Activated CD8-positive, alpha-beta T cell treated with anti-CD3 and anti-CD28 coated beads, Interleukin-2, amount 10 ng/mL, durations not matched to agents 7 days and 5 days (primary cell): Measurements from ENCODE around the gene CTNS. TPM values are rescaled to one million over a fixed set of nuclear protein-coding genes. Genes with fewer than 3 reads are reported as not detected.
"Not testable (repeated sequence)": the region's sequence is repeated elsewhere in the genome, so short reads cannot be mapped to it uniquely, and the experiment has no call there.

Source experiments
- ATAC-seq: fragments of 150-1000 bp; cut with Tn5 transposase; one replicate; pipeline ENCODE4 v1.10.0; 2021; ENCODE audit warnings: moderate library complexity
- CTCF ChIA-PET: fragments of 350-600 bp; sonication (Branson Sonifier 250); formaldehyde crosslinking; loops from one replicate; lab custom pipeline; 2021; ENCODE audit warnings: antibody characterized with exemption; lab: Charles Lee
- POLR2A ChIA-PET: fragments of 350-600 bp; sonication (Branson Sonifier 250); formaldehyde crosslinking; loops from one replicate; lab custom pipeline; 2021; ENCODE audit warnings: antibody characterized with exemption; lab: Charles Lee
- DNase-seq: peaks from one replicate; pipeline ENCODE4 v3.0.0-alpha.2; 2020
- H3K27ac Mint-ChIP-seq: one replicate; pipeline ENCODE4 v1.8.0; 2021; ENCODE audit warnings: mild to moderate bottlenecking, mixed read lengths
- H3K27me3 Mint-ChIP-seq: one replicate; pipeline ENCODE4 v1.8.0; 2021; ENCODE audit warnings: low read depth, mixed read lengths
- H3K36me3 Mint-ChIP-seq: one replicate; pipeline ENCODE4 v1.8.0; 2021; ENCODE audit warnings: low read depth, mixed read lengths
- H3K4me1 Mint-ChIP-seq: one replicate; pipeline ENCODE4 v1.8.0; 2021; ENCODE audit warnings: low read depth, mixed read lengths
- H3K4me3 Mint-ChIP-seq: one replicate; pipeline ENCODE4 v1.8.0; 2021; ENCODE audit warnings: mild to moderate bottlenecking, mixed read lengths
- H3K9me3 Mint-ChIP-seq: one replicate; pipeline ENCODE4 v1.8.0; 2022; ENCODE audit warnings: mixed read lengths; ENCODE audit not compliant: insufficient read depth
- total RNA-seq, 2 experiments: library from RNA; stranded (reverse); gene quantifications; one replicate each; pipeline ENCODE4 v1.2.3, GENCODE V29; 2021

Gene CTNS
- total RNA-seq, 2 experiments from 2014 or later, result 7.7 to 9.7 TPM

GRCh38 chr17:3704931-3705717, 68.6 kb downstream of the CTNS start:
- DNase-seq, result no peak
- Mint-ChIP-seq H3K36me3 (peaks cover 12% of the 10 kb centered on the region), H3K4me1 (peaks cover 20% of the 10 kb centered on the region), H3K27me3 (no peaks in the 10 kb centered on the region), H3K4me3 (no peak overlapping the region), H3K9me3 (peaks cover 3% of the 10 kb centered on the region), H3K27ac (no peak overlapping the region)
- ChIA-PET POLR2A (interaction anchor here (1.1 kb wide), 1 partner anchor 19 kb away, joined by 4 read pairs; the partner anchor contains the start of gene HASPIN), CTCF (no interaction called here)
- no peak for ATAC-seq

- peaks cover 24% of the 10 kb centered on the region for H3K4me1 Mint-ChIP-seq
- ATAC-seq, CTCF ChIA-PET, H3K9me3 Mint-ChIP-seq, DNase-seq, H3K4me3 Mint-ChIP-seq, H3K27ac Mint-ChIP-seq, H3K27me3 Mint-ChIP-seq: not testable (repeated sequence)
- POLR2A ChIA-PET, result interaction anchor here (1.1 kb wide), 1 partner anchor 18 kb away, joined by 4 read pairs; the partner anchor contains the start of gene HASPIN
- peaks cover 12% of the 10 kb centered on the region for H3K36me3 Mint-ChIP-seq
Measured at GRCh38 chr17:3705718-3705984, 69.1 kb downstream of the CTNS start.

- Mint-ChIP-seq H3K36me3 (peaks cover 18% of the 10 kb centered on the region), H3K27me3 (no peaks in the 10 kb centered on the region), H3K27ac (peak overlapping the region; percentile 18), H3K9me3 (no peaks in the 10 kb centered on the region), H3K4me3 (no peak overlapping the region), H3K4me1 (peaks cover 47% of the 10 kb centered on the region)
- ChIA-PET CTCF (interaction anchor here (1.0 to 1.1 kb wide), 2 partner anchors 12 to 30 kb away, joined by 3 to 5 read pairs; no protein-coding TSS in a partner anchor), POLR2A (no interaction called here)
- ATAC-seq (no peak), DNase-seq (no peak)
Measured at GRCh38 chr17:3708366-3708765, 71.8 kb downstream of the CTNS start.

- peak; percentile 99 for ATAC-seq
Measured at GRCh38 chr17:3710951-3711383, 74.4 kb downstream of the CTNS start.

More at GRCh38 chr17:3710951-3711383, 74.4 kb downstream of the CTNS start:
- H3K27me3 Mint-ChIP-seq, result no peaks in the 10 kb centered on the region
- peak; percentile 87 for DNase-seq
- ChIA-PET POLR2A (interaction anchor here (0.6 to 3.7 kb wide), 6 partner anchors 8 to 1395 kb away, joined by 3 to 31 read pairs (median 4); partner anchors contain the start of genes CTNS, HASPIN and P2RX5), CTCF (interaction anchor here (0.8 to 2.2 kb wide), 11 partner anchors 10 to 203 kb away, joined by 3 to 14 read pairs (median 5); partner anchors contain the start of genes HASPIN and P2RX5)
- no peaks in the 10 kb centered on the region for H3K9me3 Mint-ChIP-seq
- H3K4me3 Mint-ChIP-seq, result peak overlapping the region; percentile 37
- peaks cover 35% of the 10 kb centered on the region for H3K36me3 Mint-ChIP-seq
- H3K27ac Mint-ChIP-seq, result peak overlapping the region; percentile 85
- peaks cover 53% of the 10 kb centered on the region for H3K4me1 Mint-ChIP-seq

Other genes with a start within 250 kb of the CTNS start
- not detected for gene OR1E1, start 238.3 kb upstream of the CTNS start, total RNA-seq
- not detected for gene OR3A3, start 225.4 kb upstream of the CTNS start, total RNA-seq
- gene OR1E2, start 202.9 kb upstream of the CTNS start, total RNA-seq, result not detected
- gene SPATA22, start 164.9 kb upstream of the CTNS start, total RNA-seq, result not detected
- not detected for gene ASPA, start 160.8 kb upstream of the CTNS start, total RNA-seq
- under 1 TPM; 0.31 to 0.37 TPM for gene TRPV3, start 78.9 kb upstream of the CTNS start, total RNA-seq
- gene TRPV1, start 27.3 kb upstream of the CTNS start, total RNA-seq, result 1 to 10 TPM; 4.2 to 4.3 TPM
- 10 to 100 TPM; 12.0 to 12.5 TPM for gene SHPK, start 510 bp upstream of the CTNS start, total RNA-seq
- gene TAX1BP3, start 31.8 kb downstream of the CTNS start, total RNA-seq, result 10 to 100 TPM; 16.1 to 18.0 TPM
- 10 to 100 TPM; 39.7 to 43.1 TPM for gene EMC6, start 32.1 kb downstream of the CTNS start, total RNA-seq
- gene P2RX5, start 59.4 kb downstream of the CTNS start, total RNA-seq, result 1 to 10 TPM; 7.8 to 8.1 TPM
- 10 to 100 TPM; 27.0 to 28.1 TPM for gene HASPIN, start 87.1 kb downstream of the CTNS start, total RNA-seq
- 10 to 100 TPM; 22.9 to 23.2 TPM for gene ITGAE, start 164.4 kb downstream of the CTNS start, total RNA-seq
- 10 to 100 TPM; 39.1 to 42.6 TPM for gene NCBP3, start 209.5 kb downstream of the CTNS start, total RNA-seq